Smooth muscle cell (in vitro differentiated cells): ENCODE data around the gene KRT6B. TPM values are rescaled to one million over a fixed set of nuclear protein-coding genes. Genes with fewer than 3 reads are reported as not detected.

Source experiments
- DNase-seq: peaks from one replicate; lab custom pipeline; 2025; ENCODE audit not compliant: unreplicated experiment; lab: John Stamatoyannopoulos, UW
- H2AFZ ChIP-seq: fragments of 200-600 bp; sonication (generic); 2 replicates; pipeline ENCODE4 v1.6.0; 2016; ENCODE audit warnings: antibody characterized with exemption, low read depth, mild to moderate bottlenecking
- H3F3A ChIP-seq: fragments of 200-600 bp; sonication (generic); 2 replicates; pipeline ENCODE4 v1.6.0; 2017; ENCODE audit warnings: antibody characterized with exemption, low read depth
- H3K27ac ChIP-seq: fragments of 200-600 bp; sonication (generic); 2 replicates; pipeline ENCODE4 v1.5.1; 2016; ENCODE audit warnings: low read depth, mild to moderate bottlenecking
- H3K27me3 ChIP-seq: fragments of 200-600 bp; sonication (generic); 2 replicates; pipeline ENCODE4 v1.6.1; 2016; ENCODE audit warnings: low read depth, mild to moderate bottlenecking
- H3K36me3 ChIP-seq: fragments of 200-600 bp; sonication (generic); 2 replicates; pipeline ENCODE4 v1.5.1; 2016; ENCODE audit warnings: low read depth
- H3K4me1 ChIP-seq: fragments of 200-600 bp; sonication (generic); 2 replicates; pipeline ENCODE4 v1.5.1; 2016; ENCODE audit warnings: low read depth
- H3K4me2 ChIP-seq: fragments of 200-600 bp; sonication (generic); 2 replicates; pipeline ENCODE4 v1.6.0; 2016; ENCODE audit warnings: mild to moderate bottlenecking
- H3K4me3 ChIP-seq: fragments of 200-600 bp; sonication (generic); 2 replicates; pipeline ENCODE4 v1.5.1; 2016; ENCODE audit warnings: mild to moderate bottlenecking
- H3K79me2 ChIP-seq: fragments of 200-600 bp; sonication (generic); 2 replicates; pipeline ENCODE4 v1.6.0; 2016; ENCODE audit warnings: low read depth, mild to moderate bottlenecking
- H3K9ac ChIP-seq: fragments of 200-600 bp; sonication (generic); 2 replicates; pipeline ENCODE4 v1.6.0; 2016; ENCODE audit warnings: low read depth
- H3K9me3 ChIP-seq: fragments of 200-600 bp; sonication (generic); replicated peaks from 2 replicates; pipeline ENCODE4 v1.5.1; 2016; ENCODE audit warnings: low read depth
- H4K20me1 ChIP-seq: fragments of 200-600 bp; sonication (generic); 2 replicates; pipeline ENCODE4 v1.6.0; 2016; ENCODE audit warnings: low read depth
- WGBS: methylation state at CpG from one replicate; pipeline ENCODE4 v1.1.7; 2016; ENCODE audit warnings: low lambda C conversion rate; 5-methylcytosine and 5-hydroxymethylcytosine counted together
- polyA plus RNA-seq: library from polyadenylated mRNA; unstranded; fragments of >200 nt; fragmentation: Nextera tagmentation; extraction: Ambion mirVana; gene quantifications from 2 replicates; pipeline ENCODE4 v1.2.1, GENCODE V29; 2016
- total RNA-seq: library from RNA; depleted of rRNA; stranded (reverse); fragments of >200 nt; gene quantifications from 2 replicates; pipeline ENCODE4 v1.2.3, GENCODE V29; 2014
- TF ChIP-seq, protein P1 (sequence below): fragments of 200-600 bp; sonication (generic); IDR thresholded peaks from 2 replicates; pipeline ENCODE4 v1.5.1; 2017; ENCODE audit warnings: borderline replicate concordance, mild to moderate bottlenecking, antibody characterized with exemption; ENCODE audit not compliant: insufficient read depth, poor library complexity, severe bottlenecking

Gene KRT6B
- total and polyA plus RNA-seq, 2 experiments from 2014 or later = 248 to 336 TPM

GRCh38 chr12:52443966-52444365 is 8.0 kb downstream of the KRT6B start:
- no peak overlapping the region for H3K4me2 ChIP-seq

DNA sequence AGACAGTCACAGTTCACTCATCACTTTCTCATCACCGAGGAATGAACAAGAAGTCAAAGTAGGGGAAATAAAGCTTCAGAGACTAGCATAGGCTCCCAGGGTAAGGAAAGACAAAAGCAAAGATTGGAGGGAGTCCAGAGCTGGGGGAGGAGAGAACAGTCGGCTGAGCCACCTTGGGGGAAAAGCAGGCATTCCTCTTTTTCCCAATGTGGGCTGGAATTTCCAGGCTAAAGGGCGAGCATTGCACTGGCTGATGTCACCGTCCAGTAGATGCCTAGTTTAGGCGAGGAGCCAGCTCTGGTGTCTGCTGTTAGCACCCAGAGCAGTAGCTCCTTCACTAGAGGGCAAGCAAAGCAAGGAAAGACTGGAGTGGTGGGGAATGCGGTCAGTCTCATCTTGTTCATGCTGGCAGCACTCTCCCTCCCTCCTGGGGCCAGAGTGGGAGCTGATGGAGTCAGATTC is 9.3 kb downstream of the KRT6B start:
- no peaks in the 10 kb centered on the region for H3K36me3 ChIP-seq
- H3F3A ChIP-seq = peaks cover 7% of the 10 kb centered on the region
- H4K20me1 ChIP-seq = no peaks in the 10 kb centered on the region
- peak overlapping the region; percentile 95 for H3K27ac ChIP-seq
- no peaks in the 10 kb centered on the region for H3K9me3 ChIP-seq
- H3K79me2 ChIP-seq = no peaks in the 10 kb centered on the region
- no peaks in the 10 kb centered on the region for H3K27me3 ChIP-seq
- WGBS = 15% methylated on average over 6 of the region's 6 CpGs
- peak overlapping the region; percentile 49 for H3K4me2 ChIP-seq
- peak overlapping the region; percentile 84 for H3K9ac ChIP-seq
- H3K4me1 ChIP-seq = peaks cover 26% of the 10 kb centered on the region
- no peak overlapping the region for H3K4me3 ChIP-seq
- TF ChIP-seq, protein P1, sequence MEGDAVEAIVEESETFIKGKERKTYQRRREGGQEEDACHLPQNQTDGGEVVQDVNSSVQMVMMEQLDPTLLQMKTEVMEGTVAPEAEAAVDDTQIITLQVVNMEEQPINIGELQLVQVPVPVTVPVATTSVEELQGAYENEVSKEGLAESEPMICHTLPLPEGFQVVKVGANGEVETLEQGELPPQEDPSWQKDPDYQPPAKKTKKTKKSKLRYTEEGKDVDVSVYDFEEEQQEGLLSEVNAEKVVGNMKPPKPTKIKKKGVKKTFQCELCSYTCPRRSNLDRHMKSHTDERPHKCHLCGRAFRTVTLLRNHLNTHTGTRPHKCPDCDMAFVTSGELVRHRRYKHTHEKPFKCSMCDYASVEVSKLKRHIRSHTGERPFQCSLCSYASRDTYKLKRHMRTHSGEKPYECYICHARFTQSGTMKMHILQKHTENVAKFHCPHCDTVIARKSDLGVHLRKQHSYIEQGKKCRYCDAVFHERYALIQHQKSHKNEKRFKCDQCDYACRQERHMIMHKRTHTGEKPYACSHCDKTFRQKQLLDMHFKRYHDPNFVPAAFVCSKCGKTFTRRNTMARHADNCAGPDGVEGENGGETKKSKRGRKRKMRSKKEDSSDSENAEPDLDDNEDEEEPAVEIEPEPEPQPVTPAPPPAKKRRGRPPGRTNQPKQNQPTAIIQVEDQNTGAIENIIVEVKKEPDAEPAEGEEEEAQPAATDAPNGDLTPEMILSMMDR = no peak
- DNase-seq = no peak
- no peak overlapping the region for H2AFZ ChIP-seq

More at GRCh38 chr12:52443966-52444365, 8.0 kb downstream of the KRT6B start:
- H3K4me1 ChIP-seq = peaks cover 26% of the 10 kb centered on the region
- no peaks in the 10 kb centered on the region for H4K20me1 ChIP-seq
- TF ChIP-seq, protein P1 = no peak
- H3K36me3 ChIP-seq = no peaks in the 10 kb centered on the region
- no peak overlapping the region for H3K9ac ChIP-seq
- H3K79me2 ChIP-seq = no peaks in the 10 kb centered on the region
- H3F3A ChIP-seq = peaks cover 7% of the 10 kb centered on the region
- no peaks in the 10 kb centered on the region for H3K9me3 ChIP-seq
- no peak overlapping the region for H3K27ac ChIP-seq
- peaks cover 5% of the 10 kb centered on the region for H3K27me3 ChIP-seq
- no peak for DNase-seq
- WGBS = 97% methylated on average over 3 of the region's 3 CpGs
- no peak overlapping the region for H2AFZ ChIP-seq
- no peak overlapping the region for H3K4me3 ChIP-seq

DNA sequence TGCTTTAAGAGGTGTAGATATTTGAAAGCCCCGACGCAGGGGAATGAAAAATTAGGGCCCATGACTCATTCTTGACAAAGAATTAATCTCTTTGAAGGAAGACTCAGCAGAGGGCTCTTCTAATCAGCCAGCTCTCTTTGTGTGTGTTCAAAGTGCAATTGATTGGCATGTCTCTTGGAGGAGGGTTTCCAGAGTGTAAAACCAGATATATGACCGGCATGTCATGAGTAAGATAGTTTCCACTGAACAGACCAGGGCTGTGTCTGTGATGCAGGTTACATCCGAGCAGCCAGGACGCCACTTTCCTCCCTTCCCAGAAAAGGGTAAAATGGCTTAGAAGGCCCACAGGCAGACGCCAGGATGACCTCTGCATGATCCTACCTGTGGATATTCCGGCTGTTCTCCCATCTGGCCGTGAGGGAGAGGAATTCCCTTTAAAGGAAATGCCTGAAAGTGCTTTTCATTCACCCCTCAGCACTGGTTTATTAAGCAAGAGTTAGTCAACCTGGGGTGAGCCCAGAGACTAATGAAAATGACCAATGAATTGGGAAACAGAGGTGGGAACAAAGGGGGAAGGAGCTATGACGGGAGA is 10.5 kb downstream of the KRT6B start:
- Histone ChIP-seq H3K27me3 (no peaks in the 10 kb centered on the region), H3K9me3 (no peaks in the 10 kb centered on the region), H3K79me2 (no peaks in the 10 kb centered on the region), H3K9ac (peak overlapping the region; percentile 84), H3F3A (peaks cover 11% of the 10 kb centered on the region), H3K36me3 (no peaks in the 10 kb centered on the region), H3K27ac (peak overlapping the region; percentile 95), H3K4me1 (peaks cover 26% of the 10 kb centered on the region), H3K4me2 (peak overlapping the region; percentile 49), H4K20me1 (no peaks in the 10 kb centered on the region), H3K4me3 (no peak overlapping the region), H2AFZ (no peak overlapping the region)
- no peak for DNase-seq
- TF ChIP-seq, protein P1 = no peak
- 29% methylated on average over 9 of the region's 9 CpGs for WGBS

DNA sequence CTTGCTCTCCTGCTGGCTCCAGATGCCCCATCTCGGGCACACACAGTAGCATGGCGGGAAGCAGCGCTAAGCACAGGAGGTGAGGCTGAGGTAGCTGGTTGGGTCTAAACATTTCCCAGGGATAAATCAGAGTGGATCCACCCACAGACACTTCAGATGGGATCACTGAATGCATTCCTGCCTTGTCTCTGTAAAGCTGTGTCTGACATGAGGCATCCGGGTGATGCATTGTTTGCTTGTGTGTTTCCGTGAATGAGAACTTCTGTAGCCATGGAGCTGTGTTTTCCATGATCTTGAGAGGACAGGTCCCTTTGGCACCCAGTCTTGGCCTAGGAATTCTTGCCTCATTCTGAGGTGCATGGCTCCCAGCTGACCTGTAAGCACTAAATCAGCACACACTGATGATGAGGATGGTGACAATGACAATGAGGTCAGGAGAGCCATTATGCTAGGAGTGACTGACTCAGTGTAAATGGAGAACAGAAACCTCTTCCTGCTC is 11.1 kb downstream of the KRT6B start:
- peaks cover 26% of the 10 kb centered on the region for H3K4me1 ChIP-seq

More for the DNA sequence above, 11.1 kb downstream of the KRT6B start:
- H3K4me2 ChIP-seq = peak overlapping the region; percentile 49
- H3K79me2 ChIP-seq = no peaks in the 10 kb centered on the region
- 52% methylated on average over 5 of the region's 5 CpGs for WGBS
- H3K9ac ChIP-seq = peak overlapping the region; percentile 84
- H3K4me3 ChIP-seq = no peak overlapping the region
- no peaks in the 10 kb centered on the region for H4K20me1 ChIP-seq
- H2AFZ ChIP-seq = no peak overlapping the region
- H3K36me3 ChIP-seq = no peaks in the 10 kb centered on the region
- H3F3A ChIP-seq = peaks cover 14% of the 10 kb centered on the region
- no peak for DNase-seq
- no peaks in the 10 kb centered on the region for H3K9me3 ChIP-seq
- no peaks in the 10 kb centered on the region for H3K27me3 ChIP-seq
- peak overlapping the region; percentile 95 for H3K27ac ChIP-seq
- TF ChIP-seq, protein P1 = no peak
